IgD-negative memory B cell (primary cell): Measurements from ENCODE around the gene KRTAP4-16. TPM values are rescaled to one million over a fixed set of nuclear protein-coding genes. Genes with fewer than 3 reads are reported as not detected.
"Not testable (repeated sequence)": the region's sequence is repeated elsewhere in the genome, so short reads cannot be mapped to it uniquely, and the experiment has no call there.

Experiments used
- H3K27ac Mint-ChIP-seq, 3 donors: one replicate each; pipeline ENCODE4 v1.8.0; 2020 to 2022; ENCODE audit warnings: mild to moderate bottlenecking in 3 of 3, mixed read lengths in 3 of 3, moderate library complexity in 1 of 3
- H3K27me3 Mint-ChIP-seq: one replicate; pipeline ENCODE4 v1.8.0; 2021; ENCODE audit warnings: mixed read lengths
- H3K36me3 Mint-ChIP-seq: one replicate; pipeline ENCODE4 v1.8.0; 2020; ENCODE audit warnings: mild to moderate bottlenecking, mixed read lengths
- H3K4me1 Mint-ChIP-seq, 3 donors: one replicate each; pipeline ENCODE4 v1.8.0; 2020 to 2022; ENCODE audit warnings: mixed read lengths in 3 of 3, mild to moderate bottlenecking in 1 of 3
- H3K4me3 Mint-ChIP-seq, 4 donors: one replicate each; pipeline ENCODE4 v1.8.0; 2020 to 2022; ENCODE audit warnings: mild to moderate bottlenecking in 4 of 4, mixed read lengths in 4 of 4, moderate library complexity in 3 of 4
- H3K9me3 Mint-ChIP-seq, 3 donors: one replicate each; pipeline ENCODE4 v1.8.0; 2020 to 2021; ENCODE audit warnings: mixed read lengths in 3 of 3, mild to moderate bottlenecking in 1 of 3
- polyA plus RNA-seq: library from polyadenylated mRNA; unstranded; fragments of 300-500 nt; fragmentation: Illumina TruSeq; gene quantifications from one replicate; pipeline ENCODE4 v1.2.3, GENCODE V29; 2021

KRTAP4-16 gene
- polyA plus RNA-seq, 1 donor from 2014 or later: not detected

DNA sequence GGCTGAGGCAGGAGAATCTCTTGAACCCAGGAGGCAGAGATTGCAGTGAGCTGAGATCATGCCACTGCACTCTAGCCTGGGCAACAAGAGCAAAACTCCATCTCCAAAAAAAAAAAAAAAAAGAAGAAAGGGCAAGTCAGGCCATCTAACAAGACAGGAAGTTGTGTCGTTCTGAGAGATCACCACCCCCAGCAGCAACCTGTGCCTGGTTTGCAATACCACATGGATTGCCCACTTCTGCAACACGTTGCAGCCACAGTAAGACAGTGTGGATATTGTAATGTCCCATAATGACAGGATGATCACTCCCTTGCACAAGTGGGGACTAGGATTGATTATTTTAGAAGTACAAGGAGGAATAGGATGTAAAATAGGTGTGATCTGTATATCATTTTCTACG is 33.0 kb downstream of the KRTAP4-16 start:
- H3K4me3 Mint-ChIP-seq: no peak overlapping the region
- H3K4me1 Mint-ChIP-seq: no peaks in the 10 kb centered on the region
- no peaks in the 10 kb centered on the region for H3K27me3 Mint-ChIP-seq
- no peaks in the 10 kb centered on the region for H3K36me3 Mint-ChIP-seq
- H3K27ac Mint-ChIP-seq: no peak overlapping the region
- peaks cover 0 to 2% (median 0%) of the 10 kb centered on the region in 3 donors for H3K9me3 Mint-ChIP-seq

DNA sequence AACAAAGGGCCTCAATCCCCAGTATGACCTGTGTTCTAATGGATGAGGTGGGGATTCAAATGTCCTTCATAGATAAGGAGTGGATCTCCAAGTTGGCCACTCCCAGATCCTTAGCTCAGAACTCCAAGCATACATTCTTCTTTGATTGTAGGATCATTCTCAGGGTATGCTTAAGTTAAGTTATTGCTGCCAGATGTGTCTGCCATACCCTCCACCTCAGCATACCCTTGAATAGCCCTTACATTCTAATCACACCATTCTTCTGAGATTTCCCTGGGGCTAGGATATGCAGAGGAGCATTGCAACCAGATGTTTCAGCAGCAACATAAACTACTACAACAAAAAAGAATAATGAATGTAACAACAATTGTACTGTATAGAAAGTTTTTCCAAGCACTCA is 34.7 kb downstream of the KRTAP4-16 start:
- Mint-ChIP-seq H3K9me3 (peaks cover 0 to 2% (median 0%) of the 10 kb centered on the region in 3 donors), H3K27me3 (no peaks in the 10 kb centered on the region), H3K36me3 (no peaks in the 10 kb centered on the region), H3K27ac (no peak overlapping the region), H3K4me3 (no peak overlapping the region), H3K4me1 (no peaks in the 10 kb centered on the region)

GRCh38 chr17:41065829-41066624 is 36.0 kb downstream of the KRTAP4-16 start, which contains the start of gene KRTAP2-4:
KRTAP2-4 (minus strand) TSS chr17:41065879; CDS start chr17:41065845, 34 bp downstream.
- peak within 1 kb of the TSS in 1 of 3 donors; percentile 47 for H3K27ac Mint-ChIP-seq
- peaks cover 7% of the 10 kb centered on the region for H3K27me3 Mint-ChIP-seq
- no peaks in the 10 kb centered on the region for H3K4me1 Mint-ChIP-seq
- no peak within 1 kb of the TSS for H3K4me3 Mint-ChIP-seq
- no peaks in the 10 kb centered on the region for H3K9me3 Mint-ChIP-seq
- no peaks in the 10 kb centered on the region for H3K36me3 Mint-ChIP-seq

DNA sequence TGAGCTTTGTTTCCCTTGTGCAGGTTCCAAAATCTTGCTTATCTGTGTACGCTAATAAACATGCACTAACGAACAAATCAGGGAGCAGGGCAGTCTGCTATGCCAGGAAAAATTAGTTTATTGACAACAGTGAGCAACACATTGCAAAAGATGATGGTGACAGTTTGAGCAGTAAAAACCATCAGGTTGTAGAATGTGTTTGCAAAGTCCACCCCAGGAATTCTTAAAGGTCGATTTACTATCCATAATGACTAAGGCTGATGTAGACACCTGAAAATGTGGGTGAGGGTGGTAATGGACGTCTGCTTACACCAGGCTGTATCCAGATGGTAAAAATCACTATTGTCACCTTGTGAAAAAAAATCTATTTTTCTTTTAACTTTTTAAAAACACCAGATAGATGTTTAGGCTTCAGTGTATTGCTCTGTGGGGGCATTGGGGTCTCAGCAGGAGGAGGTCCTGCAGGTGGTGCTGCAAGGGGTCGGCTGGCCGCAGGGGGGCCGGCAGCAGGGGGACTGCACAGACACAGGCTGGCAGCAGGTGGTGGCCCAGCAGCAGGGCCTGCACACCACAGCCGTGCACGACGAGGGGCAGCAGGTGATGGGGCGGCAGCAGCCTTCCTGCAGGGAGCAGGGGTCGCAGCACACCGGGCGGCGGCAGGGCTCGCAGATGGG is 36.9 kb downstream of the KRTAP4-16 start:
- H3K27ac Mint-ChIP-seq, H3K4me1 Mint-ChIP-seq, H3K27me3 Mint-ChIP-seq, H3K36me3 Mint-ChIP-seq, H3K9me3 Mint-ChIP-seq, H3K4me3 Mint-ChIP-seq: not testable (repeated sequence)

DNA sequence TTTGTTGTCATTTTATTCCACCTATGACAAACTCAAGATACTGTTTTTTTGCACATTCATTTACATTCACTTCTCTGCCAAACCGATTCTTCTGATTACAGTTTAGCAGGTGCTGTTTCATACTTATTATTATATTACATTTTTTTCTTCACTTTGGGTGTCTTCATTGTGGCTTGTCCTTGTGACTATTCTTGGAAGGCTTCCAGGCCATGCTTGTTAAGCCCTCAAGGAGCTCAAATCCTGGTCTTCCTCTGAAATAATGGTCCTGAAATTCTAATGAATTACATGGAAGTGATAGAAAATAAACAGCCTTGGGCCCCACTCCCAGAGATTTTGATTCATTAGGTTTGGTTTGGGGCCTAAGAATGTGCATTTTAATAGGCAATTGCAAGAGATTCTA is 37.7 kb downstream of the KRTAP4-16 start:
- no peaks in the 10 kb centered on the region for H3K36me3 Mint-ChIP-seq
- no peak overlapping the region for H3K27ac Mint-ChIP-seq
- H3K4me1 Mint-ChIP-seq: no peaks in the 10 kb centered on the region
- H3K27me3 Mint-ChIP-seq: peaks cover 12% of the 10 kb centered on the region
- no peak overlapping the region for H3K4me3 Mint-ChIP-seq
- H3K9me3 Mint-ChIP-seq: no peaks in the 10 kb centered on the region

GRCh38 chr17:41063449-41063848 is 38.6 kb downstream of the KRTAP4-16 start:
- Mint-ChIP-seq H3K4me3 (no peak overlapping the region), H3K27ac (no peak overlapping the region), H3K27me3 (peaks cover 16% of the 10 kb centered on the region), H3K4me1 (no peaks in the 10 kb centered on the region), H3K9me3 (no peaks in the 10 kb centered on the region), H3K36me3 (no peaks in the 10 kb centered on the region)

DNA sequence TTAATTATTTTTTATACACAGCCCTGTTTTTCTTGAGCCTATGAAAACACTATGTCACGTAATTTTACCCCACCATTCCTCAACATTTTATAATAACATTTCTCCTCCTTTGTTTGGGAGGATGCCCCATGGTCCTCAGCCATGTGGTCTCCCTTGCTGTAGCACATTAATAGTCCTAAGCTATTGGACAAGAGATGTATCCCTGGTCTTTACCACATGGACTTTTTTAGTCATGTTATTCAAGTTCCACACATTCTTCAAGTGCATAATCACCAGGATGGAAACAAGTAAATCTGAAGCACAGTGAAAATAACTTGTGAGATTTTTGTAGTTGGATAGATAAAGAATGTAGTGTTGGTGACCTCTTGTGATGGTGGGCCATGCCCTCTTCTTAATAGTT is 40.0 kb downstream of the KRTAP4-16 start:
- H3K36me3 Mint-ChIP-seq: no peaks in the 10 kb centered on the region
- H3K27ac Mint-ChIP-seq: no peak overlapping the region
- peaks cover 16% of the 10 kb centered on the region for H3K27me3 Mint-ChIP-seq
- no peak overlapping the region for H3K4me3 Mint-ChIP-seq
- no peaks in the 10 kb centered on the region for H3K4me1 Mint-ChIP-seq
- peaks cover 0 to 3% (median 2%) of the 10 kb centered on the region in 3 donors for H3K9me3 Mint-ChIP-seq

- Mint-ChIP-seq H3K4me3 (no peak within 1 kb of the TSS), H3K9me3 (peaks cover 1 to 3% (median 2%) of the 10 kb centered on the region in 3 donors), H3K27ac (no peak within 1 kb of the TSS)
These were observed 41.9 kb downstream of the KRTAP4-16 start, which contains the start of gene KRTAP2-3 for GRCh38 chr17:41060052-41060604. KRTAP2-3 (minus strand) TSS chr17:41060114; CDS start chr17:41060050, 64 bp downstream.

DNA sequence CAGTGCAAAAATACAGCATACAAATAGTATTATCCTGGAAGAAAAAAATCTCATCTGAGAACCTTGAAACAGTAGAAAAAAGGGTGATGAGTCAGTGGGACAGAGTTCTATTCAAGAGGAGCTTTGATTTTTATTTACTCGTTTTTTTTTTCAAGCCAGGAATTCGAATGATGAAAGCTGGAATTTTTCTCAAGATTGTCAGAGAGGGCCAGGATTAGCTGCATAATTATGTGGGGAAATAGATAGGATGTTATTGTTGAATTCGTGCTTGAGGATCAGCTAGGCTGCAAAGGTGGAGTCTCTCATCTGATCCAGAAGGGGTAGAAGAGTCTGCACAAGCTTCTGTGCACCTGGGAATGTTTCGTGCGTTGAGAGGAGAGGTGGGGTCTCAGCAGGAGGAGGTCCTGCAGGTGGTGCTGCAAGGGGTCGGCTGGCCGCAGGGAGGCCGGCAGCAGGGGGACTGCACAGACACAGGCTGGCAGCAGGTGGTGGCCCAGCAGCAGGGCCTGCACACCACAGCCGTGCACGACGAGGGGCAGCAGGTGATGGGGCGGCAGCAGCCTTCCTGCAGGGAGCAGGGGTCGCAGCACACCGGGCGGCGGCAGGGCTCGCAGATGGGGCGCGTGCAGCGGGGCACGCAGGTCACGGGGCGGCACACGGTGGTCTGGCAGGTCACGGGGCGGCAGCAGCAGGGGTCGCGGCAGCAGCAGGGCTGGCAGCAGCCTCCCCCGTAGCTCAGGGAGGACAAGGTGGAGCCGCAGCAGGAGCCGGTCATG is 42.5 kb downstream of the KRTAP4-16 start:
- H3K36me3 Mint-ChIP-seq, H3K4me1 Mint-ChIP-seq, H3K4me3 Mint-ChIP-seq, H3K9me3 Mint-ChIP-seq, H3K27ac Mint-ChIP-seq: not testable (repeated sequence)
- H3K27me3 Mint-ChIP-seq: peaks cover 17% of the 10 kb centered on the region

More at GRCh38 chr17:41060052-41060604, 41.9 kb downstream of the KRTAP4-16 start, which contains the start of gene KRTAP2-3:
- peaks cover 17% of the 10 kb centered on the region for H3K27me3 Mint-ChIP-seq
- H3K36me3 Mint-ChIP-seq: no peaks in the 10 kb centered on the region
- H3K4me1 Mint-ChIP-seq: no peaks in the 10 kb centered on the region

GRCh38 chr17:41058741-41059140 is 43.3 kb downstream of the KRTAP4-16 start:
- Mint-ChIP-seq H3K9me3 (peaks cover 1 to 4% (median 2%) of the 10 kb centered on the region in 3 donors), H3K4me3 (no peak overlapping the region), H3K27me3 (peaks cover 17% of the 10 kb centered on the region), H3K4me1 (peaks cover 0 to 2% (median 0%) of the 10 kb centered on the region in 3 donors), H3K27ac (no peak overlapping the region), H3K36me3 (no peaks in the 10 kb centered on the region)

GRCh38 chr17:41057547-41057946 is 44.5 kb downstream of the KRTAP4-16 start:
- no peaks in the 10 kb centered on the region for H3K36me3 Mint-ChIP-seq
- H3K4me1 Mint-ChIP-seq: peaks cover 0 to 2% (median 0%) of the 10 kb centered on the region in 3 donors
- peaks cover 21% of the 10 kb centered on the region for H3K27me3 Mint-ChIP-seq
- no peak overlapping the region for H3K27ac Mint-ChIP-seq
- H3K4me3 Mint-ChIP-seq: no peak overlapping the region
- peaks cover 1 to 7% (median 2%) of the 10 kb centered on the region in 3 donors for H3K9me3 Mint-ChIP-seq

GRCh38 chr17:41055130-41055529 is 46.9 kb downstream of the KRTAP4-16 start, which contains the start of gene KRTAP2-2:
KRTAP2-2 (minus strand) TSS chr17:41055230; CDS start chr17:41055211, 19 bp downstream.
- H3K27ac Mint-ChIP-seq: peak within 1 kb of the TSS in 1 of 3 donors; percentile 46
- H3K27me3 Mint-ChIP-seq: peaks cover 14% of the 10 kb centered on the region

GRCh38 chr17:41054556-41054955 is 47.5 kb downstream of the KRTAP4-16 start:
- not testable (repeated sequence) for H3K36me3 Mint-ChIP-seq, H3K4me3 Mint-ChIP-seq, H3K9me3 Mint-ChIP-seq, H3K27ac Mint-ChIP-seq, H3K4me1 Mint-ChIP-seq
- H3K27me3 Mint-ChIP-seq: peaks cover 14% of the 10 kb centered on the region

More at GRCh38 chr17:41055130-41055529, 46.9 kb downstream of the KRTAP4-16 start, which contains the start of gene KRTAP2-2:
- H3K4me1 Mint-ChIP-seq, H3K36me3 Mint-ChIP-seq, H3K9me3 Mint-ChIP-seq, H3K4me3 Mint-ChIP-seq: not testable (repeated sequence)

DNA sequence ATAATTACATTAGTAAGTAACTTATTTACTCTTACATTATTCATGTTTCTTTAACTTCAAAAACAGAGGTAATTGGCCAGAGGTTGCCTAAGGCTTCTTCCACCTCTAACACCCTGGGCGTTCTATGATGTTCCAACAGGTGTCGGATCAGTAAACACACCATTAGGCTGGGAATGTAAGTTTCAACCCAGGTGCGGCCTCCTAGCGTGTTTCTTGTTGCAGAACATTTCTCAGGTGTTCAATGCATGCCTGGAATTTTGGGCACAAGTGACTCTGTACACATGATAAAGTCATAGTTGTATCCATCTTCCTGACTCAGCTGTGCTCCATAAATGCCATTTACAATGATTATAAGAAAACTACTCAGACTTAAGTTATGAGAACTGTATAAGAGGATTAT is 48.0 kb downstream of the KRTAP4-16 start:
- Mint-ChIP-seq H3K27ac (peak overlapping the region in 1 of 3 donors; percentile 46), H3K27me3 (peaks cover 11% of the 10 kb centered on the region), H3K4me3 (no peak overlapping the region), H3K4me1 (peaks cover 0 to 4% (median 2%) of the 10 kb centered on the region in 3 donors), H3K36me3 (no peaks in the 10 kb centered on the region), H3K9me3 (peaks cover 1 to 7% (median 2%) of the 10 kb centered on the region in 3 donors)
